Memory B cell (primary cell): Measurements from ENCODE around the gene FFAR2.
"Not testable (repeated sequence)": the region's sequence is repeated elsewhere in the genome, so short reads cannot be mapped to it uniquely, and the experiment has no call there.

Experiments
- ATAC-seq: fragments of 150-1000 bp; cut with Tn5 transposase; 2 replicates; pipeline ENCODE4 v1.10.0; 2021; ENCODE audit warnings: low read depth, mild to moderate bottlenecking, moderate library complexity
- DNase-seq, 2 donors: peaks; one replicate each; pipeline ENCODE4 v3.0.0; 2022; ENCODE audit warnings: low spot score in 2 of 2
- H3K27ac Mint-ChIP-seq: one replicate; pipeline ENCODE4 v1.8.0; 2022; ENCODE audit warnings: mild to moderate bottlenecking, moderate library complexity, mixed read lengths
- H3K27me3 Mint-ChIP-seq: one replicate; pipeline ENCODE4 v1.8.0; 2022; ENCODE audit warnings: mixed read lengths
- H3K36me3 Mint-ChIP-seq: one replicate; pipeline ENCODE4 v1.8.0; 2022; ENCODE audit warnings: mild to moderate bottlenecking, mixed read lengths
- H3K4me1 Mint-ChIP-seq: one replicate; pipeline ENCODE4 v1.8.0; 2022; ENCODE audit warnings: mixed read lengths
- H3K4me3 Mint-ChIP-seq: one replicate; pipeline ENCODE4 v1.8.0; 2022; ENCODE audit warnings: mild to moderate bottlenecking, moderate library complexity, mixed read lengths
- H3K9me3 Mint-ChIP-seq: one replicate; pipeline ENCODE4 v1.8.0; 2022; ENCODE audit warnings: mixed read lengths

The FFAR2 gene

GRCh38 chr19:35471946-35472345 is 23.9 kb downstream of the FFAR2 start:
- no peak for ATAC-seq

GRCh38 chr19:35474104-35474503 is 26.0 kb downstream of the FFAR2 start:
- peaks cover 4% of the 10 kb centered on the region for H3K27me3 Mint-ChIP-seq
- H3K36me3 Mint-ChIP-seq: no peaks in the 10 kb centered on the region
- DNase-seq (no peak), ATAC-seq (no peak)
- no peak overlapping the region for H3K27ac Mint-ChIP-seq
- no peak overlapping the region for H3K4me3 Mint-ChIP-seq
- H3K4me1 Mint-ChIP-seq: peaks cover 4% of the 10 kb centered on the region
- no peaks in the 10 kb centered on the region for H3K9me3 Mint-ChIP-seq

More at GRCh38 chr19:35471946-35472345, 23.9 kb downstream of the FFAR2 start:
- no peaks in the 10 kb centered on the region for H3K9me3 Mint-ChIP-seq
- peaks cover 4% of the 10 kb centered on the region for H3K27me3 Mint-ChIP-seq
- H3K27ac Mint-ChIP-seq: no peak overlapping the region
- H3K4me3 Mint-ChIP-seq: no peak overlapping the region
- H3K4me1 Mint-ChIP-seq: peaks cover 6% of the 10 kb centered on the region
- H3K36me3 Mint-ChIP-seq: no peaks in the 10 kb centered on the region
- DNase-seq: no peak

- DNase-seq, H3K9me3 Mint-ChIP-seq, ATAC-seq, H3K36me3 Mint-ChIP-seq, H3K4me1 Mint-ChIP-seq, H3K4me3 Mint-ChIP-seq, H3K27ac Mint-ChIP-seq, H3K27me3 Mint-ChIP-seq: not testable (repeated sequence)
These were observed 26.5 kb downstream of the FFAR2 start for GRCh38 chr19:35474594-35474993.

GRCh38 chr19:35476149-35476548 is 28.1 kb downstream of the FFAR2 start:
- Mint-ChIP-seq H3K4me3 (no peak overlapping the region), H3K27ac (no peak overlapping the region), H3K9me3 (no peaks in the 10 kb centered on the region), H3K4me1 (no peaks in the 10 kb centered on the region), H3K36me3 (no peaks in the 10 kb centered on the region), H3K27me3 (peaks cover 4% of the 10 kb centered on the region)
- no peak for DNase-seq
- ATAC-seq: no peak

DNA sequence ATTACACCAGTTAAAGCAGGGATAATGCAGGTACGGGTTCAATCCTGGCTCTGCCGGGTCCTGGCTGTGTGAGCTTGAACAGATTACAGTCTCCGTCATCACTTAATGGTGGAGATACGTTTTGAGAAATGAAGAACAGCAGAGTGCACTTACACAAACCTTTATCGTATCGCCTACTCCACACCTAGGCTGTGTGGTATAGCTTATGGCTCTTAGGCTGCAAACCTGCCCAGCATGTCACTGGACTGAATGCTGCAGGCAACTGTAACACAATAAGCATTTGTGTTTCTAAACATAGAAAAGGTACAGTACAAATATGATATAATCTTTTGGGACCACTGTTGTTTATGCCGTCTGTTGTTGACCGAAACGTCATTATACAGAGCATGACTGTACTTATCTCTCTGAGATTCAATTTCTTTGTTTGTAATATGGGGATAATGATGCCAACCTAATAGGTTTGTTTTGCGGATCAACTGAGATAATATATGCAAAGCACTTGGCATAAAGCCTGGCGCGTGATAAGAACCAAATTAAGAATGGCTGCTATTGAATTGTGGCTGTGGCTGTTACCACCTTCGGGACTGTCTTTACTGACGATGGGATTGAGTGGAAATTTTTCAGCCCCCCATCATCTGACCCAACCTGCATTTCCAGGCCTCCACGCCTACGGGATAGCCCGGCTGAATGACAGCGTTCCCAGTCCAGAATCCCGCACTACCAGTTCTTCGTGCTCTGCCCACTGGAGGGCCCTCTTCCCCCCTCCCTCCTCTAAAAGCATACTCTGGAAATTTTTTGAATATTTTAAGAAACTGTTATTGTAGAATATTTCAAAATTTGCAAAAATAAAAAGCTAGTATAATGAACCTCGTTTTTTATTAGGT is 31.0 kb downstream of the FFAR2 start:
- ATAC-seq (no peak), DNase-seq (no peak)
- Mint-ChIP-seq H3K4me3 (no peak overlapping the region), H3K4me1 (peaks cover 2% of the 10 kb centered on the region), H3K36me3 (no peaks in the 10 kb centered on the region), H3K27ac (no peak overlapping the region), H3K27me3 (peaks cover 4% of the 10 kb centered on the region), H3K9me3 (no peaks in the 10 kb centered on the region)

DNA sequence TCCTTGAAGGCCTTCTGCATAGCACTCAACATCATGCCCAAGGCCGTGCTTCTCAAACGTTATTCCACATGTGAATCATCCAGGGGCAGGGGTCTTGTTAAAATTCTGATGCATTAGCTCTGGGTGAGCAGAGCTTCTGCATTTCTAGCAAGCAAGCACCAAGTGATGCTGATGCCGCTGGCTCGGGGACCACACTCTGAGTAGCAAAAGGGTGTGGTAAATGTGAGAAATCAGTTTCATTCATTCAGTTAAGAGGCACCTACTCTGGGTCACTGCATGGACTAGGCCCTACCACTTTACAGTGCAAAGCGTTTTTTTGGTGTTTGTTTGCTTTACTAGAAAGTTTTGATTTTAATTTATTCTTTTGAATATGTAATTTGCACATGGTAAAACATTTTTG is 35.0 kb downstream of the FFAR2 start:
- Mint-ChIP-seq H3K4me1 (peaks cover 15% of the 10 kb centered on the region), H3K9me3 (no peaks in the 10 kb centered on the region), H3K4me3 (no peak overlapping the region), H3K27me3 (no peaks in the 10 kb centered on the region), H3K27ac (no peak overlapping the region), H3K36me3 (no peaks in the 10 kb centered on the region)
- DNase-seq (no peak), ATAC-seq (no peak)

DNA sequence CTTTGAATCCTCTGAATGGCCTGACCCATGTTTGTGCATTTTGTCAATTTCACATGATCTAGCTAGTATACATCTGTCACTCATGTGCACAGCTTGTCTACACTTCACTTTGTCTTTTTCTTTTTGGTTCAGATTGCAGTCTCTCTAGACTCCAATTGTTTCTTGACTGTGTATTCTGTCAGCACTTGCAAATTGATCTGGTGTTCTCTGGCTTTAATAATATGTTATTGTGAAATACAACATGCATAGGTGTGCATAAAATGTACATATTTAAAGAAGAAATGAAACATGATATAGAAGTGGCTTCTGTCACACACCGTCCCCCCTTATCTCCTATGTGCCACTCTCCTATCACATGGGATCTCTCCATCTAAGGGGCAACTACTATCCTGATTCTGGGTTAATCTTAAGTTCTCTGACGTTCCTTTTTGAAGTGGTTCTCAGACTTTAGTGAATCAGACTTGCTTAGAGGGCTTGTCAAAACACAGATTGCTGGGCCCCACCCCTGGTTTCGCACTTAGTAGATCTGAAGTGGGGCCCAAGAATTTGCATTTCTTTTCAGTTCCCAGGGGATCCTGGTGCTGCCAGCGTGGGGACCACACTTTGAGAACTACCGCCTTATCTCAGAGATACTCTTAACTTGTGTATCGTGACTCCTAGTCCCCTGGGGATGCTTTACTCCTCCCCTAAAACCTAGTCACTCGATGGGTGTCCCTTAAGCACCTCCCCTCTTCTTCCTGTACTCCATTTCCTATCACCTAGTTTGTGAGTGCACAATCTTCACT is 36.4 kb downstream of the FFAR2 start:
- no peaks in the 10 kb centered on the region for H3K9me3 Mint-ChIP-seq
- H3K36me3 Mint-ChIP-seq: no peaks in the 10 kb centered on the region
- ATAC-seq (peak; percentile 99), DNase-seq (peak; percentile 51 to 63)
- H3K4me3 Mint-ChIP-seq: peak overlapping the region; percentile 65
- H3K27me3 Mint-ChIP-seq: no peaks in the 10 kb centered on the region
- peaks cover 15% of the 10 kb centered on the region for H3K4me1 Mint-ChIP-seq
- H3K27ac Mint-ChIP-seq: no peak overlapping the region

- DNase-seq (no peak), ATAC-seq (no peak)
- Mint-ChIP-seq H3K4me3 (no peak overlapping the region), H3K4me1 (peaks cover 15% of the 10 kb centered on the region), H3K36me3 (no peaks in the 10 kb centered on the region), H3K27me3 (peaks cover 4% of the 10 kb centered on the region), H3K27ac (no peak overlapping the region), H3K9me3 (no peaks in the 10 kb centered on the region)
These were observed 38.2 kb downstream of the FFAR2 start for GRCh38 chr19:35486268-35486708.

- DNase-seq (no peak), ATAC-seq (no peak)
- Mint-ChIP-seq H3K27ac (no peak overlapping the region), H3K9me3 (no peaks in the 10 kb centered on the region), H3K4me1 (peaks cover 15% of the 10 kb centered on the region), H3K4me3 (no peak overlapping the region), H3K36me3 (no peaks in the 10 kb centered on the region), H3K27me3 (peaks cover 5% of the 10 kb centered on the region)
These were observed 39.7 kb downstream of the FFAR2 start for GRCh38 chr19:35487656-35488182.

GRCh38 chr19:35488677-35489076 is 40.6 kb downstream of the FFAR2 start:
- Mint-ChIP-seq H3K4me1 (peaks cover 13% of the 10 kb centered on the region), H3K27ac (no peak overlapping the region), H3K27me3 (peaks cover 5% of the 10 kb centered on the region), H3K9me3 (no peaks in the 10 kb centered on the region), H3K4me3 (no peak overlapping the region), H3K36me3 (no peaks in the 10 kb centered on the region)
- ATAC-seq: no peak
- DNase-seq: no peak

GRCh38 chr19:35490364-35490763 is 42.3 kb downstream of the FFAR2 start, which contains the start of gene KRTDAP:
KRTDAP (minus strand) TSS chr19:35490464; CDS start chr19:35490442, 22 bp downstream.
- H3K27ac Mint-ChIP-seq: no peak within 1 kb of the TSS

GRCh38 chr19:35491836-35492360 is 43.8 kb downstream of the FFAR2 start:
- H3K4me3 Mint-ChIP-seq: no peak overlapping the region

More at GRCh38 chr19:35490364-35490763, 42.3 kb downstream of the FFAR2 start, which contains the start of gene KRTDAP:
- no peak for ATAC-seq
- DNase-seq: no peak
- peaks cover 5% of the 10 kb centered on the region for H3K27me3 Mint-ChIP-seq
- H3K36me3 Mint-ChIP-seq: no peaks in the 10 kb centered on the region
- H3K9me3 Mint-ChIP-seq: no peaks in the 10 kb centered on the region
- H3K4me3 Mint-ChIP-seq: no peak within 1 kb of the TSS
- peaks cover 8% of the 10 kb centered on the region for H3K4me1 Mint-ChIP-seq

GRCh38 chr19:35493971-35494370 is 45.9 kb downstream of the FFAR2 start:
- H3K27me3 Mint-ChIP-seq: peaks cover 6% of the 10 kb centered on the region
- no peak for DNase-seq
- no peak overlapping the region for H3K4me3 Mint-ChIP-seq

More at GRCh38 chr19:35491836-35492360, 43.8 kb downstream of the FFAR2 start:
- no peak overlapping the region for H3K27ac Mint-ChIP-seq
- ATAC-seq: no peak
- peaks cover 7% of the 10 kb centered on the region for H3K4me1 Mint-ChIP-seq
- no peaks in the 10 kb centered on the region for H3K9me3 Mint-ChIP-seq
- DNase-seq: no peak
- peaks cover 5% of the 10 kb centered on the region for H3K27me3 Mint-ChIP-seq
- H3K36me3 Mint-ChIP-seq: no peaks in the 10 kb centered on the region

More at GRCh38 chr19:35493971-35494370, 45.9 kb downstream of the FFAR2 start:
- Mint-ChIP-seq H3K4me1 (peaks cover 7% of the 10 kb centered on the region), H3K27ac (no peak overlapping the region), H3K36me3 (no peaks in the 10 kb centered on the region), H3K9me3 (no peaks in the 10 kb centered on the region)
- no peak for ATAC-seq
